ENCODE measurements around the gene ANKRD42.
"Not testable (repeated sequence)": the region's sequence is repeated elsewhere in the genome, so short reads cannot be mapped to it uniquely, and the experiment has no call there.

Gene ANKRD42

GRCh38 chr11:83241291-83241946, 47.9 kb downstream of the ANKRD42 start:
- DNase-seq (ENCODE audit: low read depth in 2 of 2) = no peak

GRCh38 chr11:83249445-83249844, 55.9 kb downstream of the ANKRD42 start:
- no peak for DNase-seq (ENCODE audit: low read depth in 2 of 2)

GRCh38 chr11:83249972-83250593, 56.6 kb downstream of the ANKRD42 start:
- no peak for DNase-seq (ENCODE audit: low read depth in 2 of 2)

- DNase-seq (ENCODE audit: low read depth in 2 of 2) = no peak
These were observed 58.8 kb downstream of the ANKRD42 start for GRCh38 chr11:83252266-83252665.

GRCh38 chr11:83252941-83253340, 59.4 kb downstream of the ANKRD42 start:
- DNase-seq (ENCODE audit: low read depth in 2 of 2) = no peak

GRCh38 chr11:83255366-83255765, 61.9 kb downstream of the ANKRD42 start:
- DNase-seq (ENCODE audit: low read depth in 2 of 2) = no peak

GRCh38 chr11:83256602-83257340, 63.3 kb downstream of the ANKRD42 start:
- no peak for DNase-seq (ENCODE audit: low read depth in 2 of 2)

- no peak for DNase-seq (ENCODE audit: low read depth in 2 of 2)
These were observed 64.3 kb downstream of the ANKRD42 start for GRCh38 chr11:83257761-83258168.

- DNase-seq (ENCODE audit: low read depth in 2 of 2) = no peak
These were observed 66.0 kb downstream of the ANKRD42 start for GRCh38 chr11:83259559-83259958.

GRCh38 chr11:83265331-83265730, 71.8 kb downstream of the ANKRD42 start:
- no peak for DNase-seq (ENCODE audit: low read depth in 2 of 2)

- DNase-seq (ENCODE audit: low read depth in 2 of 2) = not testable (repeated sequence)
These were observed 75.6 kb downstream of the ANKRD42 start for GRCh38 chr11:83269080-83269479.

GRCh38 chr11:83271734-83272133, 78.2 kb downstream of the ANKRD42 start:
- DNase-seq (ENCODE audit: low read depth in 2 of 2) = not testable (repeated sequence)

GRCh38 chr11:83272627-83273026, 79.1 kb downstream of the ANKRD42 start:
- DNase-seq (ENCODE audit: low read depth in 2 of 2) = no peak

- DNase-seq (ENCODE audit: low read depth in 2 of 2) = no peak
These were observed 82.6 kb downstream of the ANKRD42 start for GRCh38 chr11:83275888-83276641.

GRCh38 chr11:83278351-83278750, 84.8 kb downstream of the ANKRD42 start:
- no peak for DNase-seq (ENCODE audit: low read depth in 2 of 2)

- no peak for DNase-seq (ENCODE audit: low read depth in 2 of 2)
These were observed 86.7 kb downstream of the ANKRD42 start for GRCh38 chr11:83280256-83280655.

GRCh38 chr11:83282084-83282716, 88.7 kb downstream of the ANKRD42 start:
- DNase-seq (ENCODE audit: low read depth in 2 of 2) = no peak

- DNase-seq (ENCODE audit: low read depth in 2 of 2) = no peak
These were observed 91.1 kb downstream of the ANKRD42 start for GRCh38 chr11:83284501-83285150.

GRCh38 chr11:83285151-83285770, 91.7 kb downstream of the ANKRD42 start:
- DNase-seq (ENCODE audit: low read depth in 2 of 2) = no peak

- peak; percentile 87 to 90 for DNase-seq (ENCODE audit: low read depth in 2 of 2)
These were observed 92.4 kb downstream of the ANKRD42 start, which contains the start of gene CCDC90B for GRCh38 chr11:83285771-83286528. Gene CCDC90B (minus strand): TSS chr11:83286367. CDS start chr11:83285972, 395 bp downstream.
